HEK293T (cell line): ENCODE data around the gene SMIM45.

Experiments used
- FOXK2 ChIP-seq: fragments of 450-650 bp; IDR thresholded peaks from 2 replicates; pipeline ENCODE4 v1.6.1; 2016; ENCODE audit warnings: mild to moderate bottlenecking
- HDGF ChIP-seq: fragments of 450-650 bp; IDR thresholded peaks from 2 replicates; pipeline ENCODE4 v1.6.1; 2017; ENCODE audit warnings: antibody characterized with exemption, borderline replicate concordance
- SUZ12 ChIP-seq: fragments of 450-650 bp; IDR thresholded peaks from 2 replicates; pipeline ENCODE4 v1.6.1; 2016; ENCODE audit warnings: mild to moderate bottlenecking
- TARDBP ChIP-seq: fragments of 450-650 bp; IDR thresholded peaks from 2 replicates; pipeline ENCODE4 v1.6.1; 2016
- ZNF384 ChIP-seq: fragments of 450-650 bp; IDR thresholded peaks from 2 replicates; pipeline ENCODE4 v1.6.1; 2016

GRCh38 chr22:41995211-41995610 is 43.3 kb downstream of the SMIM45 start:
- TF ChIP-seq TARDBP (no peak), FOXK2 (no peak), ZNF384 (no peak), SUZ12 (no peak), HDGF (no peak)
